HepG2 (cell line): ENCODE results near the gene RAB3B. TPM values are rescaled to one million over a fixed set of nuclear protein-coding genes. Genes with fewer than 3 reads are reported as not detected.
A peak's percentile ranks its signal among the peaks of the same experiment; 100 is the strongest.

Source experiments
- CREM ChIP-seq, 2 experiments: sonication (generic) in 1 of 2; formaldehyde crosslinking in 1 of 2; IDR thresholded peaks; 2 replicates each; pipeline versions ENCODE4 v1.4.0 to v1.6.1; 2016 to 2020; ENCODE audit warnings: antibody characterized with exemption in 1 of 2, mild to moderate bottlenecking in 1 of 2, missing genetic modification reagents in 1 of 2
- FOXA1 ChIP-seq, 2 experiments: fragments of 450-650 bp in 1 of 2; sonication (generic) in 1 of 2; formaldehyde crosslinking in 1 of 2; IDR thresholded peaks; 2 replicates each; pipeline versions ENCODE4 v1.4.0 to v1.6.1; 2016 to 2020; ENCODE audit warnings: missing genetic modification reagents in 1 of 2
- FOXM1 ChIP-seq: sonication (generic); formaldehyde crosslinking; IDR thresholded peaks from 2 replicates; pipeline ENCODE4 v1.5.0; 2020; ENCODE audit warnings: missing genetic modification reagents
- GATAD2A ChIP-seq: IDR thresholded peaks from 2 replicates; pipeline ENCODE4 v1.6.1; 2016
- HES4 ChIP-seq: sonication (generic); formaldehyde crosslinking; IDR thresholded peaks from 2 replicates; pipeline ENCODE4 v1.9.0; 2021; ENCODE audit warnings: mild to moderate bottlenecking, missing genetic modification reagents, borderline replicate concordance
- HOXA3 ChIP-seq: sonication (generic); formaldehyde crosslinking; IDR thresholded peaks from 2 replicates; pipeline ENCODE4 v1.5.0; 2020; ENCODE audit warnings: missing genetic modification reagents
- KDM1A ChIP-seq: IDR thresholded peaks from 2 replicates; pipeline ENCODE4 v1.6.1; 2016; ENCODE audit warnings: missing compliant biosample characterization
- KDM5A ChIP-seq: fragments of 200-600 bp; sonication (generic); IDR thresholded peaks from 2 replicates; pipeline ENCODE4 v1.7.0; 2018; ENCODE audit warnings: antibody characterized with exemption, mild to moderate bottlenecking, low read length, borderline replicate concordance
- NCOA5 ChIP-seq: sonication (generic); formaldehyde crosslinking; IDR thresholded peaks from 2 replicates; pipeline ENCODE4 v1.4.0; 2020; ENCODE audit warnings: missing genetic modification reagents
- PHF20 ChIP-seq: sonication (generic); formaldehyde crosslinking; IDR thresholded peaks from 2 replicates; pipeline ENCODE4 v1.5.0; 2020; ENCODE audit warnings: mild to moderate bottlenecking, missing genetic modification reagents
- SALL1 ChIP-seq: sonication (generic); formaldehyde crosslinking; IDR thresholded peaks from 2 replicates; pipeline ENCODE4 v1.8.0; 2022; ENCODE audit warnings: mild to moderate bottlenecking, missing genetic modification reagents
- SAP130 ChIP-seq: IDR thresholded peaks from 2 replicates; pipeline ENCODE4 v1.6.1; 2016; ENCODE audit warnings: low read depth
- SOX13 ChIP-seq, 3 experiments: fragments of 450-650 bp in 1 of 3; sonication (generic) in 1 of 3; formaldehyde crosslinking in 1 of 3; IDR thresholded peaks in 2 of 3; conservative IDR thresholded peaks in 1 of 3; 2 replicates each; pipeline versions ENCODE4 v1.5.0 to v1.6.1; 2016 to 2020; ENCODE audit warnings: antibody characterized with exemption in 1 of 3, mild to moderate bottlenecking in 1 of 3, missing compliant biosample characterization in 1 of 3, missing genetic modification reagents in 1 of 3, moderate library complexity in 1 of 3
- THAP11 ChIP-seq: IDR thresholded peaks from 2 replicates; pipeline ENCODE4 v1.6.1; 2016; ENCODE audit warnings: missing biosample characterization, missing genetic modification reagents
- ZNF235 ChIP-seq: sonication (generic); formaldehyde crosslinking; IDR thresholded peaks from 2 replicates; pipeline ENCODE4 v1.8.1; 2023; ENCODE audit warnings: mild to moderate bottlenecking, missing genetic modification reagents, borderline replicate concordance
- ZNF274 ChIP-seq: sonication (generic); formaldehyde crosslinking; IDR thresholded peaks from 2 replicates; pipeline ENCODE4 v1.5.1; 2020; ENCODE audit warnings: mild to moderate bottlenecking, missing genetic modification reagents
- ZNF383 ChIP-seq: sonication (generic); formaldehyde crosslinking; IDR thresholded peaks from 2 replicates; pipeline ENCODE4 v1.4.0; 2020; ENCODE audit warnings: missing genetic modification reagents, mild to moderate bottlenecking, borderline replicate concordance
- ZSCAN22 ChIP-seq: sonication (generic); formaldehyde crosslinking; IDR thresholded peaks from 2 replicates; pipeline ENCODE4 v1.4.0; 2020; ENCODE audit warnings: mild to moderate bottlenecking, missing genetic modification reagents
- ZSCAN9 ChIP-seq: IDR thresholded peaks from 2 replicates; pipeline ENCODE4 v1.6.1; 2016; ENCODE audit warnings: borderline replicate concordance
- polyA plus RNA-seq, 8 experiments: library from polyadenylated mRNA; depleted of rRNA in 3 of 8; stranded (reverse) in 7 of 8; unstranded in 1 of 8; fragments of >200 nt; fragmentation: Illumina TruSeq in 4 of 8; extraction: Trizol in 4 of 8; gene quantifications; 2 replicates each; pipeline versions ENCODE4 v1.2.1 to v1.2.3, GENCODE V29; 2011 to 2016; ENCODE audit warnings: low read depth in 4 of 8, missing spikeins in 1 of 8, mixed read lengths in 1 of 8; ENCODE audit not compliant: insufficient read depth in 1 of 8
- total RNA-seq, 5 experiments: library from RNA; depleted of rRNA; stranded (reverse); fragments of >200 nt; fragmentation: Illumina TruSeq; extraction: Trizol; gene quantifications; 2 replicates each; pipeline ENCODE4 v1.2.3, GENCODE V29; 2016; ENCODE audit warnings: low read depth in 1 of 5
- TF ChIP-seq, protein P1 (sequence below): sonication (generic); formaldehyde crosslinking; IDR thresholded peaks from 2 replicates; pipeline ENCODE4 v1.4.0; 2020; ENCODE audit warnings: missing genetic modification reagents
- TF ChIP-seq, protein P2 (sequence below): IDR thresholded peaks from 2 replicates; pipeline ENCODE4 v1.6.1; 2018; ENCODE audit warnings: missing genetic modification reagents
- TF ChIP-seq, protein P3 (sequence below): sonication (generic); formaldehyde crosslinking; IDR thresholded peaks from 2 replicates; pipeline ENCODE4 v1.5.0; 2020; ENCODE audit warnings: mild to moderate bottlenecking, missing genetic modification reagents
- TF ChIP-seq, protein P4 (sequence below): sonication (generic); formaldehyde crosslinking; IDR thresholded peaks from 2 replicates; pipeline ENCODE4 v1.4.0; 2020; ENCODE audit warnings: missing genetic modification reagents

Gene RAB3B
- total and polyA plus RNA-seq, 2 of the 13 experiments (the other 11 are each of a cell fraction or from before 2014, with no cell fraction given), result 1.0 to 1.2 TPM

DNA sequence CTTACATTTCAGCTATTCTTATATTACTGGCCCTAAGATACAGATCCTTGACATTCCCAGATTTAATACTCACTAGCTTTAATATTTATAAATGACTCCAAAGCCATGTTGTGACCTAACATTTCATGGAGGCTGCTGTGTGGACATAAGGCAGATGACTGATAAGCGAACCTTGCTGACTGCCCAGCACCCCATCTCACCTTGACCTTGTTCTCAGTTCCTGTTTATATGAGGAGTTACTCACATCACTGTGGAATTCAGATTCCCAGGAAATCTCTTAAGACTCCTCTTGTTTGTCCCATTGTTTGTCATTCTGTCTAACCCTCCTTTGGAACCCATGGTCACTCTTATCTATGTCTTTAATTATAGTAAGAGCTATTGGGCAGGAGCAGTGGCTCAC is 21.9 kb downstream of the RAB3B start (continued):
- TF ChIP-seq, protein P1, sequence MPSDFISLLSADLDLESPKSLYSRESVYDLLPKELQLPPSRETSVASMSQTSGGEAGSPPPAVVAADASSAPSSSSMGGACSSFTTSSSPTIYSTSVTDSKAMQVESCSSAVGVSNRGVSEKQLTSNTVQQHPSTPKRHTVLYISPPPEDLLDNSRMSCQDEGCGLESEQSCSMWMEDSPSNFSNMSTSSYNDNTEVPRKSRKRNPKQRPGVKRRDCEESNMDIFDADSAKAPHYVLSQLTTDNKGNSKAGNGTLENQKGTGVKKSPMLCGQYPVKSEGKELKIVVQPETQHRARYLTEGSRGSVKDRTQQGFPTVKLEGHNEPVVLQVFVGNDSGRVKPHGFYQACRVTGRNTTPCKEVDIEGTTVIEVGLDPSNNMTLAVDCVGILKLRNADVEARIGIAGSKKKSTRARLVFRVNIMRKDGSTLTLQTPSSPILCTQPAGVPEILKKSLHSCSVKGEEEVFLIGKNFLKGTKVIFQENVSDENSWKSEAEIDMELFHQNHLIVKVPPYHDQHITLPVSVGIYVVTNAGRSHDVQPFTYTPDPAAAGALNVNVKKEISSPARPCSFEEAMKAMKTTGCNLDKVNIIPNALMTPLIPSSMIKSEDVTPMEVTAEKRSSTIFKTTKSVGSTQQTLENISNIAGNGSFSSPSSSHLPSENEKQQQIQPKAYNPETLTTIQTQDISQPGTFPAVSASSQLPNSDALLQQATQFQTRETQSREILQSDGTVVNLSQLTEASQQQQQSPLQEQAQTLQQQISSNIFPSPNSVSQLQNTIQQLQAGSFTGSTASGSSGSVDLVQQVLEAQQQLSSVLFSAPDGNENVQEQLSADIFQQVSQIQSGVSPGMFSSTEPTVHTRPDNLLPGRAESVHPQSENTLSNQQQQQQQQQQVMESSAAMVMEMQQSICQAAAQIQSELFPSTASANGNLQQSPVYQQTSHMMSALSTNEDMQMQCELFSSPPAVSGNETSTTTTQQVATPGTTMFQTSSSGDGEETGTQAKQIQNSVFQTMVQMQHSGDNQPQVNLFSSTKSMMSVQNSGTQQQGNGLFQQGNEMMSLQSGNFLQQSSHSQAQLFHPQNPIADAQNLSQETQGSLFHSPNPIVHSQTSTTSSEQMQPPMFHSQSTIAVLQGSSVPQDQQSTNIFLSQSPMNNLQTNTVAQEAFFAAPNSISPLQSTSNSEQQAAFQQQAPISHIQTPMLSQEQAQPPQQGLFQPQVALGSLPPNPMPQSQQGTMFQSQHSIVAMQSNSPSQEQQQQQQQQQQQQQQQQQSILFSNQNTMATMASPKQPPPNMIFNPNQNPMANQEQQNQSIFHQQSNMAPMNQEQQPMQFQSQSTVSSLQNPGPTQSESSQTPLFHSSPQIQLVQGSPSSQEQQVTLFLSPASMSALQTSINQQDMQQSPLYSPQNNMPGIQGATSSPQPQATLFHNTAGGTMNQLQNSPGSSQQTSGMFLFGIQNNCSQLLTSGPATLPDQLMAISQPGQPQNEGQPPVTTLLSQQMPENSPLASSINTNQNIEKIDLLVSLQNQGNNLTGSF (CRISPR knock-in tag), result no peak
- no peak for TF ChIP-seq KDM5A
- no peak for TF ChIP-seq ZNF383
- no peak for TF ChIP-seq ZSCAN22 (CRISPR knock-in tag)
- TF ChIP-seq, protein P2, sequence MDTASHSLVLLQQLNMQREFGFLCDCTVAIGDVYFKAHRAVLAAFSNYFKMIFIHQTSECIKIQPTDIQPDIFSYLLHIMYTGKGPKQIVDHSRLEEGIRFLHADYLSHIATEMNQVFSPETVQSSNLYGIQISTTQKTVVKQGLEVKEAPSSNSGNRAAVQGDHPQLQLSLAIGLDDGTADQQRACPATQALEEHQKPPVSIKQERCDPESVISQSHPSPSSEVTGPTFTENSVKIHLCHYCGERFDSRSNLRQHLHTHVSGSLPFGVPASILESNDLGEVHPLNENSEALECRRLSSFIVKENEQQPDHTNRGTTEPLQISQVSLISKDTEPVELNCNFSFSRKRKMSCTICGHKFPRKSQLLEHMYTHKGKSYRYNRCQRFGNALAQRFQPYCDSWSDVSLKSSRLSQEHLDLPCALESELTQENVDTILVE (CRISPR knock-in tag), result peak; percentile 16; the same call in 1 of the 2 replicates
- TF ChIP-seq SAP130 (CRISPR knock-in tag), result peak; percentile 27; the same call in 1 of the 2 replicates
- TF ChIP-seq HES4 (CRISPR knock-in tag), result no peak
- TF ChIP-seq, protein P3, sequence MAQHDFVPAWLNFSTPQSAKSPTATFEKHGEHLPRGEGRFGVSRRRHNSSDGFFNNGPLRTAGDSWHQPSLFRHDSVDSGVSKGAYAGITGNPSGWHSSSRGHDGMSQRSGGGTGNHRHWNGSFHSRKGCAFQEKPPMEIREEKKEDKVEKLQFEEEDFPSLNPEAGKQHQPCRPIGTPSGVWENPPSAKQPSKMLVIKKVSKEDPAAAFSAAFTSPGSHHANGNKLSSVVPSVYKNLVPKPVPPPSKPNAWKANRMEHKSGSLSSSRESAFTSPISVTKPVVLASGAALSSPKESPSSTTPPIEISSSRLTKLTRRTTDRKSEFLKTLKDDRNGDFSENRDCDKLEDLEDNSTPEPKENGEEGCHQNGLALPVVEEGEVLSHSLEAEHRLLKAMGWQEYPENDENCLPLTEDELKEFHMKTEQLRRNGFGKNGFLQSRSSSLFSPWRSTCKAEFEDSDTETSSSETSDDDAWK (CRISPR knock-in tag), result no peak
- TF ChIP-seq PHF20 (CRISPR knock-in tag), result no peak
- TF ChIP-seq ZSCAN9, result peak; percentile 30; the same call in 1 of the 2 replicates
- TF ChIP-seq ZNF235, result no peak
- TF ChIP-seq THAP11 (CRISPR knock-in tag), result 0 out of 2 replicates have a peak, but pooled peaks have one; percentile 11
- peak; percentile 42; the same call in 1 of the 2 replicates for TF ChIP-seq CREM (IDR thresholded peaks at IDR 0.05)
- TF ChIP-seq CREM (CRISPR knock-in tag; IDR thresholded peaks at IDR 0.05), result no peak
- TF ChIP-seq, protein P4, sequence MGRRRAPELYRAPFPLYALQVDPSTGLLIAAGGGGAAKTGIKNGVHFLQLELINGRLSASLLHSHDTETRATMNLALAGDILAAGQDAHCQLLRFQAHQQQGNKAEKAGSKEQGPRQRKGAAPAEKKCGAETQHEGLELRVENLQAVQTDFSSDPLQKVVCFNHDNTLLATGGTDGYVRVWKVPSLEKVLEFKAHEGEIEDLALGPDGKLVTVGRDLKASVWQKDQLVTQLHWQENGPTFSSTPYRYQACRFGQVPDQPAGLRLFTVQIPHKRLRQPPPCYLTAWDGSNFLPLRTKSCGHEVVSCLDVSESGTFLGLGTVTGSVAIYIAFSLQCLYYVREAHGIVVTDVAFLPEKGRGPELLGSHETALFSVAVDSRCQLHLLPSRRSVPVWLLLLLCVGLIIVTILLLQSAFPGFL (CRISPR knock-in tag), result no peak
- TF ChIP-seq FOXA1 (IDR thresholded peaks at IDR 0.05), result no peak
- peak; percentile 74 for TF ChIP-seq FOXA1 (CRISPR knock-in tag; IDR thresholded peaks at IDR 0.05)
- 0 out of 2 replicates have a peak, but pooled peaks have one; percentile 24 for TF ChIP-seq HOXA3 (CRISPR knock-in tag)
- no peak for TF ChIP-seq FOXM1 (CRISPR knock-in tag)
- peak; percentile 77; the same call in 1 of the 2 replicates for TF ChIP-seq GATAD2A (CRISPR knock-in tag)
- no peak for TF ChIP-seq ZNF274 (CRISPR knock-in tag)
- TF ChIP-seq KDM1A (CRISPR knock-in tag), result 0 out of 2 replicates have a peak, but pooled peaks have one; percentile 22
- TF ChIP-seq SALL1 (CRISPR knock-in tag), result peak; percentile 16; the same call in 1 of the 2 replicates
- no peak for TF ChIP-seq NCOA5
- no peak for TF ChIP-seq SOX13 (IDR thresholded peaks at IDR 0.05)
- peak in 1 of 2 experiments; percentile 78; a peak in 1 of 4 replicates for TF ChIP-seq SOX13 (CRISPR knock-in tag; conservative IDR thresholded peaks at IDR 0.05 in 1 of 2, IDR thresholded peaks at IDR 0.05 in 1 of 2)
